Activated B cell treated with CpG ODN at 0.5 μM for 24 hours (primary cell): ENCODE results near the gene TMEM255A. TPM values are rescaled to one million over a fixed set of nuclear protein-coding genes. Genes with fewer than 3 reads are reported as not detected.

Experiments
- ATAC-seq: fragments of 200-7000 bp; cut with Tn5 transposase; one replicate; pipeline ENCODE4 v1.10.0; 2021; ENCODE audit warnings: low read depth, mild to moderate bottlenecking, moderate library complexity
- CTCF ChIA-PET: fragments of 350-600 bp; sonication (Branson Sonifier 250); formaldehyde crosslinking; loops from one replicate; lab custom pipeline; 2021; ENCODE audit warnings: antibody characterized with exemption; lab: Charles Lee
- POLR2A ChIA-PET: fragments of 350-600 bp; sonication (Branson Sonifier 250); formaldehyde crosslinking; loops from one replicate; lab custom pipeline; 2021; ENCODE audit warnings: antibody characterized with exemption; lab: Charles Lee
- DNase-seq: peaks from one replicate; pipeline ENCODE4 v3.0.0; 2022
- H3K27ac Mint-ChIP-seq: one replicate; pipeline ENCODE4 v1.8.0; 2020; ENCODE audit warnings: mixed read lengths
- H3K27me3 Mint-ChIP-seq: one replicate; pipeline ENCODE4 v1.8.0; 2021; ENCODE audit warnings: mixed read lengths
- H3K36me3 Mint-ChIP-seq: one replicate; pipeline ENCODE4 v1.8.0; 2021; ENCODE audit warnings: low read depth, mixed read lengths
- H3K4me1 Mint-ChIP-seq: one replicate; pipeline ENCODE4 v1.8.0; 2021; ENCODE audit warnings: mixed read lengths
- H3K4me3 Mint-ChIP-seq: one replicate; pipeline ENCODE4 v1.8.0; 2020; ENCODE audit warnings: mild to moderate bottlenecking, mixed read lengths
- H3K9me3 Mint-ChIP-seq: one replicate; pipeline ENCODE4 v1.8.0; 2020; ENCODE audit warnings: mixed read lengths
- CTCF ChIP-seq: fragments of 200-600 bp; IDR thresholded peaks from one replicate; pipeline ENCODE4 v1.8.0; 2022; ENCODE audit warnings: antibody characterized with exemption, mild to moderate bottlenecking
- intact Hi-C: fragments of 100-400 bp; cut with micrococcal nuclease; formaldehyde crosslinking; loops from one replicate; pipeline ENCODE4 v1.15.1; 2024
- total RNA-seq: library from RNA; stranded (reverse); gene quantifications from 2 replicates; pipeline ENCODE4 v1.2.3, GENCODE V29; 2022

The TMEM255A gene
- total RNA-seq, 1 donor from 2014 or later: 0.18 TPM

- no peak overlapping the region for H3K4me3 Mint-ChIP-seq
- intact Hi-C loops: loop anchor here (1.0 kb wide), 1 partner anchor 232 kb away; no protein-coding TSS in a partner anchor
- no peak overlapping the region for H3K27ac Mint-ChIP-seq
- peaks cover 4% of the 10 kb centered on the region for H3K36me3 Mint-ChIP-seq
- no peaks in the 10 kb centered on the region for H3K9me3 Mint-ChIP-seq
- ChIA-PET CTCF (interaction anchor here (0.7 to 2.7 kb wide), 9 partner anchors 10 to 864 kb away, joined by 3 to 27 read pairs (median 5); no protein-coding TSS in a partner anchor), POLR2A (no interaction called here)
- DNase-seq (no peak), ATAC-seq (peak; percentile 69)
- no peak for TF ChIP-seq CTCF
- no peaks in the 10 kb centered on the region for H3K27me3 Mint-ChIP-seq
- peaks cover 3% of the 10 kb centered on the region for H3K4me1 Mint-ChIP-seq
Observed at GRCh38 chrX:120213438-120214265, 97.6 kb downstream of the TMEM255A start.

Other genes starting within 250 kb of the TMEM255A start
- gene RHOXF2B, start 233.8 kb downstream of the TMEM255A start, total RNA-seq: not detected in 2 replicates
- gene RHOXF1, start 195.5 kb downstream of the TMEM255A start, total RNA-seq: not detected in 2 replicates
- gene RHOXF2, start 152.8 kb downstream of the TMEM255A start, total RNA-seq: not detected in 2 replicates
- gene ZBTB33, start 60.6 kb downstream of the TMEM255A start, total RNA-seq: 17.4 and 19.8 TPM in 2 replicates
- gene ATP1B4, start 50.6 kb upstream of the TMEM255A start, total RNA-seq: not detected in 2 replicates
- gene LAMP2, start 157.8 kb upstream of the TMEM255A start, total RNA-seq: 29.7 and 32.6 TPM in 2 replicates
- gene CUL4B, start 249.5 kb upstream of the TMEM255A start, total RNA-seq: 35.0 and 35.9 TPM in 2 replicates